Activated naive CD4-positive, alpha-beta T cell treated with anti-CD3 and anti-CD28 coated beads for 36 hours (primary cell): ENCODE measurements around the gene TSPY9. TPM values are rescaled to one million over a fixed set of nuclear protein-coding genes. Genes with fewer than 3 reads are reported as not detected.
"Not testable (repeated sequence)": the region's sequence is repeated elsewhere in the genome, so short reads cannot be mapped to it uniquely, and the experiment has no call there.

Experiments used
- CTCF ChIA-PET: fragments of 350-600 bp; sonication (Branson Sonifier 250); formaldehyde crosslinking; loops from one replicate; lab custom pipeline; 2021; ENCODE audit warnings: antibody characterized with exemption; lab: Charles Lee
- DNase-seq: peaks from one replicate; pipeline ENCODE4 v3.0.0-alpha.2; 2020
- H3K27ac Mint-ChIP-seq: one replicate; pipeline ENCODE4 v1.8.0; 2021; ENCODE audit warnings: mild to moderate bottlenecking, mixed read lengths
- H3K27me3 Mint-ChIP-seq: one replicate; pipeline ENCODE4 v1.8.0; 2021; ENCODE audit warnings: low read depth, mixed read lengths
- H3K36me3 Mint-ChIP-seq: one replicate; pipeline ENCODE4 v1.8.0; 2021; ENCODE audit warnings: low read depth, mixed read lengths
- H3K4me1 Mint-ChIP-seq: one replicate; pipeline ENCODE4 v1.8.0; 2021; ENCODE audit warnings: low read depth, mixed read lengths
- H3K4me3 Mint-ChIP-seq: one replicate; pipeline ENCODE4 v1.8.0; 2021; ENCODE audit warnings: mild to moderate bottlenecking, moderate library complexity, mixed read lengths
- H3K9me3 Mint-ChIP-seq: one replicate; pipeline ENCODE4 v1.8.0; 2021; ENCODE audit warnings: mixed read lengths
- intact Hi-C: fragments of 100-400 bp; cut with micrococcal nuclease; formaldehyde crosslinking; loops from one replicate; pipeline ENCODE4 v1.15.1; 2023
- total RNA-seq, 2 experiments: library from RNA; stranded (reverse); gene quantifications; one replicate each; pipeline ENCODE4 v1.2.3, GENCODE V29; 2021

The TSPY9 gene, protein sequence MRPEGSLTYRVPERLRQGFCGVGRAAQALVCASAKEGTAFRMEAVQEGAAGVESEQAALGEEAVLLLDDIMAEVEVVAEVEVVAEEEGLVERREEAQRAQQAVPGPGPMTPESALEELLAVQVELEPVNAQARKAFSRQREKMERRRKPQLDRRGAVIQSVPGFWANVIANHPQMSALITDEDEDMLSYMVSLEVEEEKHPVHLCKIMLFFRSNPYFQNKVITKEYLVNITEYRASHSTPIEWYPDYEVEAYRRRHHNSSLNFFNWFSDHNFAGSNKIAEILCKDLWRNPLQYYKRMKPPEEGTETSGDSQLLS
- not detected for total RNA-seq

DNA sequence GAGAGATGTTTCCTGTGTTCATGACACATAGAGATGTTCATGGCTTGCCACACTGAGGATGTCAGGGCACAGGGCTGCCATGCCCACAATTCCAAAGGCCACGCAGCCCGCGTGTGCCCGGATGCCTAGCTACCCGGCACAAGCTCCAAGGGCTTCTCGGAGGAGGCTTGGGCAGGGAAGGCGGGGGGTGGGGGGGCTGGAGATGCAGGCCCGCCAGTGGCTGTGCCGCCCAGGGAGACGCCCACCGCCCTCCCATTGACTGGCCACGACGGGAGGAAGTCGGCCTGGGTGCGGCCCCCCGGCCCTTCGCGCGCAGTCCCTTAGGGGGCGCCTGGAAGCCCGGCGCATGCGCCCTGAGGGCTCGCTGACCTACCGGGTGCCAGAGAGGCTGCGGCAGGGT, at the start of gene TSPY9:
Gene TSPY9 (plus strand): TSS at position 301 of the 400 bp plus-strand sequence. CDS start 46 bp downstream, at position 347.
- not testable (repeated sequence) for H3K4me3 Mint-ChIP-seq

DNA sequence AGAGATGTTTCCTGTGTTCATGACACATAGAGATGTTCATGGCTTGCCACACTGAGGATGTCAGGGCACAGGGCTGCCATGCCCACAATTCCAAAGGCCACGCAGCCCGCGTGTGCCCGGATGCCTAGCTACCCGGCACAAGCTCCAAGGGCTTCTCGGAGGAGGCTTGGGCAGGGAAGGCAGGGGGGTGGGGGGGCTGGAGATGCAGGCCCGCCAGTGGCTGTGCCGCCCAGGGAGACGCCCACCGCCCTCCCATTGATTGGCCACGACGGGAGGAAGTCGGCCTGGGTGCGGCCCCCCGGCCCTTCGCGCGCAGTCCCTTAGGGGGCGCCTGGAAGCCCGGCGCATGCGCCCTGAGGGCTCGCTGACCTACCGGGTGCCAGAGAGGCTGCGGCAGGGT, 20.4 kb upstream of the TSPY9 start, which contains the start of gene TSPY1:
Gene TSPY1 (plus strand): TSS at position 301 of the 400 bp plus-strand sequence. CDS start 46 bp downstream, at position 347.
- CTCF ChIA-PET, DNase-seq, H3K4me1 Mint-ChIP-seq, intact Hi-C loops, H3K36me3 Mint-ChIP-seq, H3K27me3 Mint-ChIP-seq, H3K9me3 Mint-ChIP-seq, H3K27ac Mint-ChIP-seq, H3K4me3 Mint-ChIP-seq: not testable (repeated sequence)

More for the DNA sequence above, at the start of gene TSPY9:
- DNase-seq, H3K4me1 Mint-ChIP-seq, H3K36me3 Mint-ChIP-seq, intact Hi-C loops, H3K27me3 Mint-ChIP-seq, CTCF ChIA-PET, H3K9me3 Mint-ChIP-seq, H3K27ac Mint-ChIP-seq: not testable (repeated sequence)

DNA sequence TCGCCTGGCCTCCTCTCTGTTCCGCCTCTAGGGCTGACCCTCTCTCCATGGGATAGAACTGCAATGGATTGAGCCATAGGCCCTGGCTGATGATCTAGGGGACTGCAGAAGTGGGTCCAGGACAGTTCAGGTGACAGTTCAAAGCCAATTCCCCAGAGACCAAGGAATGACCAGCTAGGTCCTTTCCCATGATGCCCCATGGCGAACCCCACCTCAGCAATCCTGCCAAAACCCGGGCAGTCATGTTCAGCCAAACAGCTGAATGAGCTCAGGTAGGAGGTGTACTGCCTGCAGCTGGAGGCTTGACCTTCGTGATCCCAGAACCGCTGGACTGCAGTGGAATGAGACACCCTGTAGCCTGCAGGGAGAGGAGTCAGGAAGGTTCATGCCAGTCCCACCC, 17.3 kb downstream of the TSPY9 start:
- H3K27ac Mint-ChIP-seq, intact Hi-C loops, H3K4me1 Mint-ChIP-seq, H3K4me3 Mint-ChIP-seq, CTCF ChIA-PET, H3K9me3 Mint-ChIP-seq, H3K36me3 Mint-ChIP-seq, DNase-seq, H3K27me3 Mint-ChIP-seq: not testable (repeated sequence)

- H3K4me3 Mint-ChIP-seq, CTCF ChIA-PET, H3K4me1 Mint-ChIP-seq, H3K9me3 Mint-ChIP-seq, DNase-seq, H3K27me3 Mint-ChIP-seq, H3K27ac Mint-ChIP-seq, intact Hi-C loops, H3K36me3 Mint-ChIP-seq: not testable (repeated sequence)
Observed at GRCh38 chrY:9516287-9516686, 29.2 kb downstream of the TSPY9 start.

- CTCF ChIA-PET, H3K4me3 Mint-ChIP-seq, H3K9me3 Mint-ChIP-seq, H3K27me3 Mint-ChIP-seq, H3K4me1 Mint-ChIP-seq, H3K36me3 Mint-ChIP-seq, DNase-seq, H3K27ac Mint-ChIP-seq, intact Hi-C loops: not testable (repeated sequence)
Observed at GRCh38 chrY:9527580-9527979, 40.5 kb downstream of the TSPY9 start, which contains the start of gene TSPY10. Gene TSPY10, plus strand, starts transcription at chrY:9527880. Its CDS starts 46 bp downstream, at chrY:9527926.

Other genes starting within 250 kb of the TSPY9 start
- not detected for gene TSPY4, start 149.8 kb upstream of the TSPY9 start, total RNA-seq
- not detected for gene TSPY8, start 129.5 kb upstream of the TSPY9 start, total RNA-seq
- gene TSPY3, start 88.8 kb upstream of the TSPY9 start, total RNA-seq, result not detected
- gene TSPY1, start 20.3 kb upstream of the TSPY9 start, total RNA-seq, result not detected
- not detected for gene TSPY10, start 40.6 kb downstream of the TSPY9 start, total RNA-seq